KMS-11 (cell line): ENCODE results near the gene FBLN7.

Experiments used
- H2AFZ ChIP-seq: fragments of 200-600 bp; sonication (generic); 2 replicates; pipeline ENCODE4 v1.6.1; 2016; ENCODE audit warnings: antibody characterized with exemption, mixed run types, low read depth
- H3K27ac ChIP-seq: fragments of 200-600 bp; sonication (generic); 2 replicates; pipeline ENCODE4 v1.6.1; 2016; ENCODE audit warnings: mild to moderate bottlenecking, mixed run types
- H3K27me3 ChIP-seq: fragments of 200-600 bp; sonication (generic); 2 replicates; pipeline ENCODE4 v1.6.1; 2017; ENCODE audit warnings: mild to moderate bottlenecking, low read depth, mixed run types, moderate library complexity; ENCODE audit not compliant: insufficient read depth
- H3K36me3 ChIP-seq: fragments of 200-600 bp; sonication (generic); 2 replicates; pipeline ENCODE4 v1.6.1; 2017; ENCODE audit warnings: mild to moderate bottlenecking, mixed run types; ENCODE audit not compliant: insufficient read depth
- H3K4me1 ChIP-seq: fragments of 200-600 bp; sonication (generic); 2 replicates; pipeline ENCODE4 v1.6.1; 2016; ENCODE audit warnings: mild to moderate bottlenecking, low read depth, mixed run types; ENCODE audit not compliant: poor library complexity, severe bottlenecking
- H3K4me2 ChIP-seq: fragments of 200-600 bp; sonication (generic); 2 replicates; pipeline ENCODE4 v1.7.0; 2016; ENCODE audit warnings: mild to moderate bottlenecking, mixed run types
- H3K4me3 ChIP-seq: fragments of 200-600 bp; sonication (generic); IDR thresholded peaks from 2 replicates; pipeline ENCODE4 v1.6.1; 2017; ENCODE audit warnings: low read depth, low read length, mixed read lengths; ENCODE audit not compliant: insufficient read depth
- H3K79me2 ChIP-seq: fragments of 200-600 bp; sonication (generic); 2 replicates; pipeline ENCODE4 v1.6.1; 2016; ENCODE audit warnings: low read depth, mixed run types; ENCODE audit not compliant: insufficient read depth
- H3K9ac ChIP-seq: fragments of 200-600 bp; sonication (generic); 2 replicates; pipeline ENCODE4 v1.6.1; 2016; ENCODE audit warnings: mild to moderate bottlenecking, mixed run types
- H4K20me1 ChIP-seq: fragments of 200-600 bp; sonication (generic); 2 replicates; pipeline ENCODE4 v1.6.1; 2016; ENCODE audit warnings: mild to moderate bottlenecking, mixed run types; ENCODE audit not compliant: insufficient read depth
- TF ChIP-seq, protein P1 (sequence below): fragments of 200-600 bp; sonication (generic); conservative IDR thresholded peaks from 2 replicates; pipeline ENCODE4 v1.6.1; 2017; ENCODE audit warnings: low read depth, mild to moderate bottlenecking, antibody characterized with exemption, low read length, moderate library complexity, mixed read lengths

The FBLN7 gene

DNA sequence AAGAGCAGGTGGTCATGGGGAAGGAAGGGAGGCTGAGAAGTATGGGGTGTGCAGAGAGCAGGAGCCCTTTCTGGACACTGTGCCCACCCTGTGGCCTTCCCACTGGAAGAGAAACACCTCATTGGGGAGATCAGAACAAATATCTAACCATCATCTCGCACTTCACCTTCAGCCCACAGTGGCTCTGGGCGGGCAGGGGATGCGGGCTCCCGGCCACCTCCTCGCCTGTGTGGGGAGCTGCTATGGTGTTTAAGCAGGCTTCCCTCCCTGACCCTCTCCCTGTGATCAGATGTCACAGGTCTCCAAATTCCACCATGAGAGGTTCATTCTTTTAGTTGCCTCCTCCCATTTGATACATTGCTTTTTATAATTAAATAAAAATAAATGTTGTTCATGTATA lies 5.0 kb downstream of the FBLN7 start:
- Histone ChIP-seq H3K79me2 (no peaks in the 10 kb centered on the region), H4K20me1 (no peaks in the 10 kb centered on the region), H3K36me3 (no peaks in the 10 kb centered on the region), H3K4me2 (no peak overlapping the region), H3K4me1 (no peaks in the 10 kb centered on the region), H3K9ac (no peak overlapping the region), H3K27me3 (no peaks in the 10 kb centered on the region), H2AFZ (no peak overlapping the region), H3K4me3 (no peak overlapping the region), H3K27ac (no peak overlapping the region)
- TF ChIP-seq, protein P1, sequence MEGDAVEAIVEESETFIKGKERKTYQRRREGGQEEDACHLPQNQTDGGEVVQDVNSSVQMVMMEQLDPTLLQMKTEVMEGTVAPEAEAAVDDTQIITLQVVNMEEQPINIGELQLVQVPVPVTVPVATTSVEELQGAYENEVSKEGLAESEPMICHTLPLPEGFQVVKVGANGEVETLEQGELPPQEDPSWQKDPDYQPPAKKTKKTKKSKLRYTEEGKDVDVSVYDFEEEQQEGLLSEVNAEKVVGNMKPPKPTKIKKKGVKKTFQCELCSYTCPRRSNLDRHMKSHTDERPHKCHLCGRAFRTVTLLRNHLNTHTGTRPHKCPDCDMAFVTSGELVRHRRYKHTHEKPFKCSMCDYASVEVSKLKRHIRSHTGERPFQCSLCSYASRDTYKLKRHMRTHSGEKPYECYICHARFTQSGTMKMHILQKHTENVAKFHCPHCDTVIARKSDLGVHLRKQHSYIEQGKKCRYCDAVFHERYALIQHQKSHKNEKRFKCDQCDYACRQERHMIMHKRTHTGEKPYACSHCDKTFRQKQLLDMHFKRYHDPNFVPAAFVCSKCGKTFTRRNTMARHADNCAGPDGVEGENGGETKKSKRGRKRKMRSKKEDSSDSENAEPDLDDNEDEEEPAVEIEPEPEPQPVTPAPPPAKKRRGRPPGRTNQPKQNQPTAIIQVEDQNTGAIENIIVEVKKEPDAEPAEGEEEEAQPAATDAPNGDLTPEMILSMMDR = no peak

DNA sequence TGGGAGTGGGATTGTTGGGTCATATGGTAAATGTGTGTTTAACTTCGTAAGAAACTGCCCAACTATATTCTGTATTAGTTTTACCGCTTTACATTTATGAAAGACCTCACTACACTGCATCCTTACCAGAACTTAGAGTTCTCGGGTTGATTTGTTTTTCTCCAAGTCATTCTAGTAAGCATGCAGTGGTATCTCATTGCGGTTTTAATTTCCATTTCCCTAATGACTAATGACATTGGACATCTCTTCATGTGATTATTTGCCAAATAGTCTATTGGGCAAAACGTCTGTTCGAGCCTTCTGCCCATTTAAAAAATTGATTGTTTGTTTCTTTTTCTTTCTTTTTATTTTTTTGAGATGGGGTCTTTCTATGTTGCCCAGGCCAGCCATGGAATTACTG lies 6.8 kb downstream of the FBLN7 start:
- Histone ChIP-seq H3K4me2 (no peak overlapping the region), H3K4me1 (no peaks in the 10 kb centered on the region), H3K79me2 (no peaks in the 10 kb centered on the region), H3K27ac (no peak overlapping the region), H3K36me3 (no peaks in the 10 kb centered on the region), H3K9ac (no peak overlapping the region), H3K4me3 (no peak overlapping the region), H4K20me1 (no peaks in the 10 kb centered on the region), H3K27me3 (no peaks in the 10 kb centered on the region), H2AFZ (no peak overlapping the region)
- TF ChIP-seq, protein P1 = no peak

GRCh38 chr2:112147382-112148168 lies 9.4 kb downstream of the FBLN7 start:
- Histone ChIP-seq H3K4me1 (no peaks in the 10 kb centered on the region), H3K4me3 (no peak overlapping the region), H4K20me1 (no peaks in the 10 kb centered on the region), H3K36me3 (no peaks in the 10 kb centered on the region), H3K79me2 (no peaks in the 10 kb centered on the region), H3K9ac (no peak overlapping the region), H3K27ac (no peak overlapping the region), H3K27me3 (no peaks in the 10 kb centered on the region), H3K4me2 (no peak overlapping the region), H2AFZ (no peak overlapping the region)
- TF ChIP-seq, protein P1 = no peak

- Histone ChIP-seq H3K36me3 (no peaks in the 10 kb centered on the region), H2AFZ (no peak overlapping the region), H3K79me2 (no peaks in the 10 kb centered on the region), H3K4me3 (no peak overlapping the region), H3K27ac (no peak overlapping the region), H3K27me3 (no peaks in the 10 kb centered on the region), H4K20me1 (no peaks in the 10 kb centered on the region), H3K4me2 (no peak overlapping the region), H3K9ac (no peak overlapping the region), H3K4me1 (no peaks in the 10 kb centered on the region)
- TF ChIP-seq, protein P1 = no peak
Observed at GRCh38 chr2:112148477-112148876, 10.3 kb downstream of the FBLN7 start.
